Smooth muscle cell (in vitro differentiated cells): Measurements from ENCODE around the gene CDHR5. TPM values are rescaled to one million over a fixed set of nuclear protein-coding genes. Genes with fewer than 3 reads are reported as not detected.
"Not testable (repeated sequence)": the region's sequence is repeated elsewhere in the genome, so short reads cannot be mapped to it uniquely, and the experiment has no call there.

Experiments
- DNase-seq: peaks from one replicate; lab custom pipeline; 2025; ENCODE audit not compliant: unreplicated experiment; lab: John Stamatoyannopoulos, UW
- H2AFZ ChIP-seq: fragments of 200-600 bp; sonication (generic); 2 replicates; pipeline ENCODE4 v1.6.0; 2016; ENCODE audit warnings: antibody characterized with exemption, low read depth, mild to moderate bottlenecking
- H3F3A ChIP-seq: fragments of 200-600 bp; sonication (generic); 2 replicates; pipeline ENCODE4 v1.6.0; 2017; ENCODE audit warnings: antibody characterized with exemption, low read depth
- H3K27ac ChIP-seq: fragments of 200-600 bp; sonication (generic); 2 replicates; pipeline ENCODE4 v1.5.1; 2016; ENCODE audit warnings: low read depth, mild to moderate bottlenecking
- H3K27me3 ChIP-seq: fragments of 200-600 bp; sonication (generic); 2 replicates; pipeline ENCODE4 v1.6.1; 2016; ENCODE audit warnings: low read depth, mild to moderate bottlenecking
- H3K36me3 ChIP-seq: fragments of 200-600 bp; sonication (generic); 2 replicates; pipeline ENCODE4 v1.5.1; 2016; ENCODE audit warnings: low read depth
- H3K4me1 ChIP-seq: fragments of 200-600 bp; sonication (generic); 2 replicates; pipeline ENCODE4 v1.5.1; 2016; ENCODE audit warnings: low read depth
- H3K4me2 ChIP-seq: fragments of 200-600 bp; sonication (generic); 2 replicates; pipeline ENCODE4 v1.6.0; 2016; ENCODE audit warnings: mild to moderate bottlenecking
- H3K4me3 ChIP-seq: fragments of 200-600 bp; sonication (generic); 2 replicates; pipeline ENCODE4 v1.5.1; 2016; ENCODE audit warnings: mild to moderate bottlenecking
- H3K79me2 ChIP-seq: fragments of 200-600 bp; sonication (generic); 2 replicates; pipeline ENCODE4 v1.6.0; 2016; ENCODE audit warnings: low read depth, mild to moderate bottlenecking
- H3K9ac ChIP-seq: fragments of 200-600 bp; sonication (generic); 2 replicates; pipeline ENCODE4 v1.6.0; 2016; ENCODE audit warnings: low read depth
- H3K9me3 ChIP-seq: fragments of 200-600 bp; sonication (generic); replicated peaks from 2 replicates; pipeline ENCODE4 v1.5.1; 2016; ENCODE audit warnings: low read depth
- H4K20me1 ChIP-seq: fragments of 200-600 bp; sonication (generic); 2 replicates; pipeline ENCODE4 v1.6.0; 2016; ENCODE audit warnings: low read depth
- CTCF ChIP-seq: fragments of 200-600 bp; sonication (generic); IDR thresholded peaks from 2 replicates; pipeline ENCODE4 v1.5.1; 2017; ENCODE audit warnings: borderline replicate concordance, mild to moderate bottlenecking, antibody characterized with exemption; ENCODE audit not compliant: insufficient read depth, poor library complexity, severe bottlenecking
- WGBS: methylation state at CpG from one replicate; pipeline ENCODE4 v1.1.7; 2016; ENCODE audit warnings: low lambda C conversion rate; 5-methylcytosine and 5-hydroxymethylcytosine counted together
- polyA plus RNA-seq: library from polyadenylated mRNA; unstranded; fragments of >200 nt; fragmentation: Nextera tagmentation; extraction: Ambion mirVana; gene quantifications from 2 replicates; pipeline ENCODE4 v1.2.1, GENCODE V29; 2016
- total RNA-seq: library from RNA; depleted of rRNA; stranded (reverse); fragments of >200 nt; gene quantifications from 2 replicates; pipeline ENCODE4 v1.2.3, GENCODE V29; 2014

The CDHR5 gene
- total and polyA plus RNA-seq, 2 experiments from 2014 or later = not detected

GRCh38 chr11:575996-576768 is 48.6 kb downstream of the CDHR5 start, which contains the start of gene PHRF1:
TSS of gene PHRF1 (plus strand) at chr11:576470. CDS start at chr11:581513, 5,043 bp downstream.
- H3K9ac ChIP-seq = peak within 1 kb of the TSS; percentile 98
- H3K4me2 ChIP-seq = peak within 1 kb of the TSS; percentile 99
- peaks cover 44% of the 10 kb centered on the region for H4K20me1 ChIP-seq
- H2AFZ ChIP-seq = peak within 1 kb of the TSS; percentile 92
- H3K36me3 ChIP-seq = no peaks in the 10 kb centered on the region
- peaks cover 45% of the 10 kb centered on the region for H3K79me2 ChIP-seq
- 1% methylated on average over 55 of the region's 99 CpGs for WGBS
- H3K27ac ChIP-seq = peak within 1 kb of the TSS; percentile 96
- TF ChIP-seq CTCF = no peak
- H3K9me3 ChIP-seq = no peaks in the 10 kb centered on the region
- DNase-seq = peak; percentile 92
- H3F3A ChIP-seq = peaks cover 3% of the 10 kb centered on the region
- no peaks in the 10 kb centered on the region for H3K27me3 ChIP-seq
- peaks cover 23% of the 10 kb centered on the region for H3K4me1 ChIP-seq
- H3K4me3 ChIP-seq = peak within 1 kb of the TSS; percentile 97

- Histone ChIP-seq H3F3A (peaks cover 3% of the 10 kb centered on the region), H3K4me1 (peaks cover 23% of the 10 kb centered on the region), H3K27me3 (no peaks in the 10 kb centered on the region), H3K4me3 (peak overlapping the region; percentile 91), H3K4me2 (peak overlapping the region; percentile 92), H3K9me3 (no peaks in the 10 kb centered on the region), H4K20me1 (peaks cover 37% of the 10 kb centered on the region), H2AFZ (peak overlapping the region; percentile 91), H3K79me2 (peaks cover 38% of the 10 kb centered on the region), H3K9ac (no peak overlapping the region), H3K27ac (no peak overlapping the region), H3K36me3 (no peaks in the 10 kb centered on the region)
- WGBS = under 1% methylated on average over 48 of the region's 81 CpGs
- no peak for TF ChIP-seq CTCF
- no peak for DNase-seq
Observed at GRCh38 chr11:575313-575995, 49.3 kb downstream of the CDHR5 start.

- peaks cover 31% of the 10 kb centered on the region for H3K79me2 ChIP-seq
- H3K27ac ChIP-seq = no peak overlapping the region
- H2AFZ ChIP-seq = peak overlapping the region; percentile 91
- peaks cover 30% of the 10 kb centered on the region for H4K20me1 ChIP-seq
- no peak overlapping the region for H3K9ac ChIP-seq
- TF ChIP-seq CTCF = no peak
- H3K9me3 ChIP-seq = no peaks in the 10 kb centered on the region
- peak overlapping the region; percentile 92 for H3K4me2 ChIP-seq
- no peaks in the 10 kb centered on the region for H3K36me3 ChIP-seq
- no peak for DNase-seq
- peaks cover 23% of the 10 kb centered on the region for H3K4me1 ChIP-seq
- H3K27me3 ChIP-seq = no peaks in the 10 kb centered on the region
- WGBS = 24% methylated on average over 24 of the region's 25 CpGs
- peak overlapping the region; percentile 91 for H3K4me3 ChIP-seq
- peaks cover 3% of the 10 kb centered on the region for H3F3A ChIP-seq
Observed at GRCh38 chr11:574632-575312, 50.0 kb downstream of the CDHR5 start.

GRCh38 chr11:574031-574570 is 50.7 kb downstream of the CDHR5 start:
- H3K4me3 ChIP-seq = peak overlapping the region; percentile 91
- peak overlapping the region; percentile 92 for H3K4me2 ChIP-seq

More at GRCh38 chr11:574031-574570, 50.7 kb downstream of the CDHR5 start:
- not testable (repeated sequence) for H2AFZ ChIP-seq, H3K36me3 ChIP-seq, H3K9ac ChIP-seq, H3K9me3 ChIP-seq, H3F3A ChIP-seq, H3K27me3 ChIP-seq, DNase-seq, H3K27ac ChIP-seq
- Histone ChIP-seq H3K4me1 (peaks cover 30% of the 10 kb centered on the region), H3K79me2 (peaks cover 24% of the 10 kb centered on the region), H4K20me1 (peaks cover 24% of the 10 kb centered on the region)
- WGBS = 57% methylated on average over 14 of the region's 14 CpGs
